CD1c-positive myeloid dendritic cell (primary cell): ENCODE results near the gene DAAM1.

ENCODE experiments used
- DNase-seq: peaks from one replicate; pipeline ENCODE4 v3.0.0-alpha.2; 2016; ENCODE audit errors: extremely low spot score

DAAM1 gene

GRCh38 chr14:59362513-59362912, 174.0 kb downstream of the DAAM1 start:
- DNase-seq: no peak

DNA sequence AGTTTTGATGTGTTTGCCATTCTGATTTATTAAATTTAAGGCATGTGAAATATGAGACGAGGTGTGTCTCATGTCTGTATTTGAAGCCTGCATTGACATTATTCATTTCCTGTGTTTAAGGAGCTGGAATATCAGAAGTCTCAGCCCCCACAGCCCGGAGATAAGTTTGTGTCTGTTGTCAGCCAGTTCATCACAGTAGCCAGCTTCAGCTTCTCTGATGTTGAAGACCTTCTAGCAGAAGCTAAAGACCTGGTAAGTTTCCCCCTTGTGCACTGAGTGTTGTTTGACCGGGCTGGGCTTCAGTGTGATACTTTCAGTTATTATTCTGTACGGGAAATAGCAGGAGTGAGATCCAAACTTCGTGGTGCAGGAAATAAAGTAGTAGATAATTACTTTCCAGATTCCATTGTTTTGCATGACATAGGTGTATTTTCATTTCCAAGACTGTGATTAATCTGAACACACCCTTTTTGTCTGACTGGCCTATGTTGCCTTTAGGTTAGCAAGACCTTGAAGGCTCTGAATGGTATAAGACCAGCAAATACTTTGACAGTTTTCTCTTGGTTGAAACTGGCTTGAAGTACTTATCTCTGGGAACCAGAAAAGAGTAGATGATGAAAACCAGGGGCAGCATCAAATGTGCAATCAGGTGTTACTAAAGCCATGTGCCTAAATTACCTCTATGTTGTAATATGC, 175.2 kb downstream of the DAAM1 start:
- no peak for DNase-seq

DNA sequence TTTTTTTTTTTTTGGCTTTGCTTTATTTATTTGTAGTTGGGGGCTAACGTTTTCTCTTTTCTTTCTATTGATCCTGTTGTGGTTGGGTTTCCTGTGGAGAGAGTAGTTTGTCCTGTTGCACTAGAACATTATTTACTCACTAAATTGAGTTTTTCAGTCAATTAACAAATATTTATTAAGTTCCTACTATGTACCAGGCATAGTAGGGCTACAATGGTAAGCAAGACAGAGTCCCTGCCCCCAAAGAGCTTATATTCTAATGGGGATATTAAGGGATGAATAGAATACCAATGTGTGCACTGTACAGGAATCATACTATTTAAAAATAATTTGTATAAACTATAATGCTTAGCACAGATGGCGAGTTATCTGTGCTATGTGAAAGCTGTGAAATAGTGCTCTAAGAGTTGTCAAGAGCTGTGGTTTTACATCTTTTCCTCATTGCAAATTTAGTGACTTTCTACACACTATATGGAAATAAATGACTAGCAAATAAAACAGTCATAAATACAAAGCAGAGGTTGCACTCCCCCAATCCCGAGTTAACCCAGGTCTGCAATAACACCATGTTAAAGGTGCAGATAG, 181.8 kb downstream of the DAAM1 start:
- no peak for DNase-seq

- no peak for DNase-seq
These were observed 183.3 kb downstream of the DAAM1 start for GRCh38 chr14:59371771-59372170.

GRCh38 chr14:59374048-59374447, 185.6 kb downstream of the DAAM1 start:
- no peak for DNase-seq

GRCh38 chr14:59376686-59377085, 188.2 kb downstream of the DAAM1 start:
- DNase-seq: no peak

GRCh38 chr14:59377491-59377890, 189.0 kb downstream of the DAAM1 start:
- no peak for DNase-seq

DNA sequence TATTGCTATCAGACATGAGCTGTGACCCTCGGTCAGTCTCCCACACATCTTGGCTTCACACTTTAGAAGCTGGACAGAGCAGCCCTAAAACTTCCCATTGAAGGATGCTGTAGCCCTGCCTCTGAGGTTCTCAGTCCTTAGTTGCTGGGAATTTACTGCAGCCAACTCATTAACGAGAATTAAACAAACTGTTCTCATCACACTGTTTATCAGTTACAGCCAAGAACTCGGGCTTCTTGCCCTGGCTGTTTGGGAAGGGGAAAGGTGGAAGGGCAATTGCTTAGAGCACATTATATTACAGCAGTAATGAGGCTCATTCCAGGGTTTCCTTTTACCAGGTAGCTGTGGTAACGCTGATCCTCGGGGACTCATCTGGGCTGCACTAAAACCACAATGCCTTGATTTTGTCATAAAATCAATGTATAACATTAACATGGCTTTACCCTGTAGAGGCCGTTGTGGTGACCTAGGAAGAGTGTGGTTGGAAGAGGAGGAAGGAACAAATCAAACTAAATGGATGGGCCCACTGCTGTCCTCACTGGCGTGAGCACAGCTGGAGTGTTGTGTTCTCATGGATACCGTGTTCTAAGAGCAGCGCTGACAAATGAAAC, 189.6 kb downstream of the DAAM1 start:
- DNase-seq: no peak

GRCh38 chr14:59389936-59390335, 201.5 kb downstream of the DAAM1 start:
- no peak for DNase-seq

GRCh38 chr14:59391388-59391787, 202.9 kb downstream of the DAAM1 start:
- DNase-seq: no peak

GRCh38 chr14:59394268-59394667, 205.8 kb downstream of the DAAM1 start:
- no peak for DNase-seq

DNA sequence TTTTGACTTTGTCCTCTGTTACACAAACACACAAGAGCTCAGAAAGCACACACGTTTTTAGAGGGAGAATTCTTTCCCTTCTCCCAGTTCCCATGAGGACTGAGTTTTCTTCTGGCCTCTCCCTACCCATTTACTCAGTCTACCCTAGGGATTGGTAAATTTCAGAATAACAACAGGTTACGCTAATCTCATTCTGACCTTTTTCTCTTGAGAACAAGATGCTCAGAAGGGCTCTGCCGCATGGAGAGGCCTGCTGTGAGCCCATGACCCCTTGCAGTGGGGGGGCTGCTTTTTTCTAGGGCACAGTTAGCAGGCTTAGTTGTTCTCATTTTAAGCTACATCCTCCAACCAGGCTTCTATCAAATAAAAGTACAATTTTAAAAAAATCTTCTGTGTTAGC, 207.2 kb downstream of the DAAM1 start:
- no peak for DNase-seq

GRCh38 chr14:59398841-59399240, 210.4 kb downstream of the DAAM1 start:
- DNase-seq: peak; percentile 56

DNA sequence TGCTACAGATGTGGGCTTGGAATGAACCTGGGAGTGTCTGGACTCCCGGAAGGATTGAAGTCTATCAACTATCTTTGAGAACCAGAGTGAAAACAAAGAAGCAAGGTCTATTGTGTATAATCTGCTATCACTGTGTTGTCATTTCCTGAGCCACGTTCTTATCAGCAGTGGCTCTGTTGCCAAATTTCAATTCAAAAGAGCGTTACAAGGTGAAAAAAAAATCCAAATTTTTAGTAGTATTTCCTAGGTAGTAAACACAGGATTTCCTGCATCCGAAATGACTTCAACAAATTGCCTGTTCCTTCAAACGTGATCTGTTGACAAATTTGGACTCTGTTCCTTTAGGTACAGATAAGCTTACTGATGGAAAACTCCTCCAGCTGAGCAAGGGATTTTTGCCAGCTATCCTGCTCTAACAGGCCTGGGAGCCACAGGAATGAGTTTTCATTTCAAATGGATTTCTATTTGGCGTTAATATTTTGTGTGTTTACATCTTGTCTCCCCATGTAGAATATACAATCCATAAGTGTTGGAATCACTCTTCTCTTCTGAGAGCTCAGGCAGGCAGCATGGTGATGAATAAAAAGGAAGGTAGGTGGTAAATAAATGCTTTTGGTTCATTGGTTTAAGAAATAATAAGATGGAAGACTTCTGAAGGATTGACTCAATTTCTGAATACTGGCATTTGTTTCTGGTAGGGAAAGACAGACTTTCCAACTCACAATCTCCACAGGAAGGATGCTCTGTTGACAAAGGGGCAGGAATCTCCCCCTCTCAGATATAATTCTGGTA, 218.2 kb downstream of the DAAM1 start:
- no peak for DNase-seq

GRCh38 chr14:59407246-59408010, 219.0 kb downstream of the DAAM1 start:
- DNase-seq: peak; percentile 38

GRCh38 chr14:59415836-59416602, 227.6 kb downstream of the DAAM1 start:
- no peak for DNase-seq

DNA sequence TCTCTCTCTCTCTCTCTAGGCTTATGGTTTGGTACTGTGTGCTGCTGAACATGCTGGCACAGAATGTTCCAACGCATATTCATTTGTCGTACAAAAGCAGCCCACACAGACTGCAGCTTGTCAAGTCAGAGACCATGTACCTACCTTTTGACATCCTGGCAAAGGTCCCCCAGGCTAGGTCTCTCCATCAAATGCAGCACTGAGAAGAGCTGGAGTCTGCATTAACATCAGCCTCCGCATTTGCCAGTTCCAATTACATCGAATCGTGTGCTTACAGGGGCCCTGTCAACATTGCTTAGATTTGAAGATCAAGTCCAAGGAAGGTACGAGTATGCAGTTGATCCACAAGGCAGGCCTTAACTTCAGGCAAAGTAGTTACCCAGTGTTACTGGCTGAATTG, 228.8 kb downstream of the DAAM1 start:
- no peak for DNase-seq

- DNase-seq: no peak
These were observed 230.8 kb downstream of the DAAM1 start for GRCh38 chr14:59419303-59419702.
